Mucosa of descending colon (tissue), 3 donors: Measurements from ENCODE around the gene ANXA6. TPM values are rescaled to one million over a fixed set of nuclear protein-coding genes. Genes with fewer than 3 reads are reported as not detected.
A peak's percentile ranks its signal among the peaks of the same experiment; 100 is the strongest.
"Not testable (repeated sequence)": the region's sequence is repeated elsewhere in the genome, so short reads cannot be mapped to it uniquely, and the experiment has no call there.

ENCODE experiments used
- ATAC-seq: fragments of 200-7000 bp; cut with Tn5 transposase; one replicate; pipeline ENCODE4 v1.9.1; 2020; ENCODE audit warnings: mild to moderate bottlenecking, moderate library complexity
- DNase-seq, 3 donors: peaks; one replicate each; pipeline ENCODE4 v3.0.0-alpha.2; 2020
- H3K36me3 ChIP-seq: fragments of 200-600 bp; one replicate; pipeline ENCODE4 v1.8.0; 2021; ENCODE audit warnings: low read depth, mild to moderate bottlenecking
- H3K4me1 ChIP-seq: fragments of 200-600 bp; one replicate; pipeline ENCODE4 v1.8.0; 2021; ENCODE audit warnings: low read depth, mild to moderate bottlenecking
- H3K4me3 ChIP-seq: fragments of 200-600 bp; one replicate; pipeline ENCODE4 v1.8.0; 2021; ENCODE audit warnings: mild to moderate bottlenecking
- H3K9me3 ChIP-seq: fragments of 200-600 bp; one replicate; pipeline ENCODE4 v1.8.0; 2021; ENCODE audit warnings: mild to moderate bottlenecking
- intact Hi-C, 2 donors: fragments of 100-400 bp; cut with DNase I in 1 of 2; cut with micrococcal nuclease in 1 of 2; formaldehyde crosslinking; loops; one replicate each; pipeline versions ENCODE4 v1.11.0 to v1.11.1; 2022; cut with DNase I, micrococcal nuclease
- total RNA-seq, 3 donors: library from RNA; stranded (reverse); fragmentation: NEBNext Ultra II Directional in 2 of 3; extraction: Animal tissue kit (Norgen Biotek cat#: 25700) in 2 of 3; gene quantifications; one replicate each; pipeline versions ENCODE4 v1.2.1 to v1.2.4, GENCODE V29; 2021 to 2023
- TF ChIP-seq, protein P1 (sequence below): fragments of 200-600 bp; IDR thresholded peaks from one replicate; pipeline ENCODE4 v1.8.0; 2022; ENCODE audit warnings: antibody characterized with exemption, mild to moderate bottlenecking
- donor health status: DM: no; HTN: no; CAD: no; lungs with moderate emphysema.
- donor health status: DM: no; HTN: no; CAD: no.
- donor health status: DM: no; HTN: yes; CAD: no.

ANXA6 gene
- total RNA-seq, 3 donors from 2014 or later = 21.4 to 180 (median 68.0) TPM

DNA sequence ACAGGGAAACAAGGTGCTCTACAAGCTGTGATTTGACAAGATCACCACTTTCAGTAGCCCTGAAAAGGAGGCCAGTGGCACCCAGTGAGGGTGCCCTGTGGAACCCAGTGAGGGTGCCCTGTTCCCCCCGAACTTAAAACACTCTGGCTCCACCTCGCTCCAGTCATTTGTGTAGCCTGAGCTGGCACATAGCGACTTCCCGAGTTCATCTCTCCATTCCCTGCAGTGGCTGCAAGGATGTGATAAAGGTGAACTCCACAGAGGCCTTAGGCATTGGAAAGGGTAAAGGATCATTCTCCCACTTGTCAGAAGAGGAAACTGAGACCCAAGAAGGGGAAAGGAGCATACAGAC lies 21.9 kb upstream of the ANXA6 start:
- Histone ChIP-seq H3K36me3 (no peaks in the 10 kb centered on the region), H3K9me3 (no peaks in the 10 kb centered on the region), H3K4me3 (no peak overlapping the region), H3K4me1 (no peaks in the 10 kb centered on the region)
- DNase-seq (no peak), ATAC-seq (no peak)
- intact Hi-C loops = no loop called here
- TF ChIP-seq, protein P1, sequence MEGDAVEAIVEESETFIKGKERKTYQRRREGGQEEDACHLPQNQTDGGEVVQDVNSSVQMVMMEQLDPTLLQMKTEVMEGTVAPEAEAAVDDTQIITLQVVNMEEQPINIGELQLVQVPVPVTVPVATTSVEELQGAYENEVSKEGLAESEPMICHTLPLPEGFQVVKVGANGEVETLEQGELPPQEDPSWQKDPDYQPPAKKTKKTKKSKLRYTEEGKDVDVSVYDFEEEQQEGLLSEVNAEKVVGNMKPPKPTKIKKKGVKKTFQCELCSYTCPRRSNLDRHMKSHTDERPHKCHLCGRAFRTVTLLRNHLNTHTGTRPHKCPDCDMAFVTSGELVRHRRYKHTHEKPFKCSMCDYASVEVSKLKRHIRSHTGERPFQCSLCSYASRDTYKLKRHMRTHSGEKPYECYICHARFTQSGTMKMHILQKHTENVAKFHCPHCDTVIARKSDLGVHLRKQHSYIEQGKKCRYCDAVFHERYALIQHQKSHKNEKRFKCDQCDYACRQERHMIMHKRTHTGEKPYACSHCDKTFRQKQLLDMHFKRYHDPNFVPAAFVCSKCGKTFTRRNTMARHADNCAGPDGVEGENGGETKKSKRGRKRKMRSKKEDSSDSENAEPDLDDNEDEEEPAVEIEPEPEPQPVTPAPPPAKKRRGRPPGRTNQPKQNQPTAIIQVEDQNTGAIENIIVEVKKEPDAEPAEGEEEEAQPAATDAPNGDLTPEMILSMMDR = no peak

DNA sequence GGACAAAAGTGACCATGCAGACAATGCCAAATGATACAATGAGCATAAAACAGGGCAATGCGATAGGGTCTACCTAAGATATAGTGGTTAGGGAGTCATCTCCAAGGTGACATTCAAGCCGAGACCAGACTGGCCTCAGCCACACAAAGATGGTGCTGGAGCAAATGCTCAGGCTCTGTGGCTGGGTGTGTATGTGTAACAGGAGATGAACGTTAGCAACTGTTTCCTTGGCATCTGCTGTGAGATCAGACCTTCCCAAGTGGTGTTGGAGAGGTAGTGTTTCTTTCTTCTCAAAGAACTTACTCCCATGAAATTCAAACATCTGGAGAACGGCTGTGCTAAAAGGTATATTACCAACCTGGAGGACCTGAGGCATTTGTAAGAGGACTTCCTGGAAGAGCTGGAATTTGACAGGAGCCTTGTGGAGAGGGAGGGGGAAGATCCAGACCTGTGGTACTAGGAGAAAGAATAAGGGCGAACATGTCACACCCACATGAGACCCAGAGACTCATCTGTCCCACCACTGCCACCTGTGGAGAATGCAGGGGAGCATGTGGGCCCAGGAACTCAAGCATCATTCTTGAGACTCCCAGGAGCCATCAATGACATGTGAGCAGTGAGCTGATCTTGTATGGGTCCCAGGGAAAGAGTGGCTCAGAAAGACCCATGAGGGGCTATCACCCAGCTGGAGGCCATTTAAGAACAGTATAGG lies 21.4 kb upstream of the ANXA6 start:
- DNase-seq = no peak
- ATAC-seq = no peak

DNA sequence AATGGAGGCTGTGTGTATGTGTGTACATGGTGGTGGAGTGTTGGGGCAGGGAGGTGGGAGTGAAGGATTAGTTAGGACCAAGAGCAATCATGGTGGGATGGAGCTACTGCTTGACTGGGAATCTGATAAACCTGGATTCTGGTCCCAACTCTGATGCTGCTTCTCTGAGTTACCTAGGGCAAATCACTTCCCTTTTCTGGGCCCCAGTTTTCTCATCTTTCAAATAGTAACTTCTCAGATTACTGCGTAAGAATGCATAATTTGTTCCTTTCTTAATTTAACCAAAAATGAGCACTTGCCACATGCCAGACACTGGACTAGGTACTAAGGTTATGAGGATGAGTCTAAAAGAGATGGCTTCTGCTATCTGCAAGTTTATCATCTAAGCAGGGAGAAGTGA lies 20.8 kb upstream of the ANXA6 start:
- H3K4me3 ChIP-seq = no peak overlapping the region
- TF ChIP-seq, protein P1 = no peak
- ATAC-seq = no peak
- H3K4me1 ChIP-seq = no peaks in the 10 kb centered on the region
- no peaks in the 10 kb centered on the region for H3K36me3 ChIP-seq
- no peak for DNase-seq
- intact Hi-C loops = no loop called here
- H3K9me3 ChIP-seq = no peaks in the 10 kb centered on the region

More for the DNA sequence above, 21.4 kb upstream of the ANXA6 start:
- Histone ChIP-seq H3K36me3 (no peaks in the 10 kb centered on the region), H3K4me1 (no peaks in the 10 kb centered on the region), H3K4me3 (no peak overlapping the region), H3K9me3 (no peaks in the 10 kb centered on the region)
- intact Hi-C loops = no loop called here
- TF ChIP-seq, protein P1 = no peak

DNA sequence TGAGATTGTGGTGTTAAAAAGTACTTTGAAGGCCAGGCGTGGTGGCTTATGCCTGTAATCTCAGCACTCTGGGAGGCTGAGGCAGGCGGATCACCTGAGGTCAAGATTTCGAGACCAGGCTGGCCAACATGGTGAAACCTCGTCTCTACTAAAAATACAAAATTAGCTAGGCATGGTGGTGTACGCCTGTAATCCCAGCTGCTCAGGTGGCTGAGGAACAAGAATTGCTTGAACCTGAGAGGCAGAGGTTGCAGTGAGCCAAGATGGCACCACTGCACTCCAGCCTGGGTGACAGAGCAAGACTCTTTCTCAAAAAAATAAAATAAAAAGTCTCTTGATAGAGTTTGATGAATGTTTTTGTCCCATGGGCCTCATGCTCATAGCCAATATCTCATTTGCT lies 18.7 kb upstream of the ANXA6 start:
- H3K9me3 ChIP-seq, H3K4me3 ChIP-seq, ATAC-seq, DNase-seq, intact Hi-C loops, H3K36me3 ChIP-seq, H3K4me1 ChIP-seq: not testable (repeated sequence)

DNA sequence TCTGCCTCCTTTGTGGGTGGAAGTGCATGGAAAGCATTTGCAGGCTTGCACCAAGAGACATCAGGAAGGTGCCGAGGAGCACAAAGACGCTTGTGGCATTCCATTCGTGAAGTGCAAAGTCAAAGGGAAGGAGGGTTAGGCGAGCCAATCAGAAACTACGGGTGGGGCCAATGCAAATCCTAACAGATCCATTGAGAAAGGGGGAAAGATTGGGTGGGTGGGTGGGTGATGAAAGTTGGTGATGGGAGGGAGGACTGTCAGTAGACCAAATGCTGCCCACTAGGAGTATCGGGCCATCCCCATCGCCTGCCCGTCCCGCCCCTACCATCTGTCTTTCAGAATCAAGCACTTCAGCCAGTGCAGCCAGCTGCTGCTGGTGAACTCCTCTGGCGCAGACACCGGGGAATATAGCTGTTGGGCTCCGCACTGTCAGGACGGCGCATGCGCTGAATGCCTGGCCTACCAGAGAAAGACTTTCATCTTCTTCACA lies 17.1 kb upstream of the ANXA6 start:
- DNase-seq (no peak), ATAC-seq (peak; percentile 14)
- H3K36me3 ChIP-seq = no peaks in the 10 kb centered on the region
- TF ChIP-seq, protein P1 = no peak
- H3K4me1 ChIP-seq = no peaks in the 10 kb centered on the region
- intact Hi-C loops = no loop called here
- H3K4me3 ChIP-seq = no peak overlapping the region
- H3K9me3 ChIP-seq = no peaks in the 10 kb centered on the region

DNA sequence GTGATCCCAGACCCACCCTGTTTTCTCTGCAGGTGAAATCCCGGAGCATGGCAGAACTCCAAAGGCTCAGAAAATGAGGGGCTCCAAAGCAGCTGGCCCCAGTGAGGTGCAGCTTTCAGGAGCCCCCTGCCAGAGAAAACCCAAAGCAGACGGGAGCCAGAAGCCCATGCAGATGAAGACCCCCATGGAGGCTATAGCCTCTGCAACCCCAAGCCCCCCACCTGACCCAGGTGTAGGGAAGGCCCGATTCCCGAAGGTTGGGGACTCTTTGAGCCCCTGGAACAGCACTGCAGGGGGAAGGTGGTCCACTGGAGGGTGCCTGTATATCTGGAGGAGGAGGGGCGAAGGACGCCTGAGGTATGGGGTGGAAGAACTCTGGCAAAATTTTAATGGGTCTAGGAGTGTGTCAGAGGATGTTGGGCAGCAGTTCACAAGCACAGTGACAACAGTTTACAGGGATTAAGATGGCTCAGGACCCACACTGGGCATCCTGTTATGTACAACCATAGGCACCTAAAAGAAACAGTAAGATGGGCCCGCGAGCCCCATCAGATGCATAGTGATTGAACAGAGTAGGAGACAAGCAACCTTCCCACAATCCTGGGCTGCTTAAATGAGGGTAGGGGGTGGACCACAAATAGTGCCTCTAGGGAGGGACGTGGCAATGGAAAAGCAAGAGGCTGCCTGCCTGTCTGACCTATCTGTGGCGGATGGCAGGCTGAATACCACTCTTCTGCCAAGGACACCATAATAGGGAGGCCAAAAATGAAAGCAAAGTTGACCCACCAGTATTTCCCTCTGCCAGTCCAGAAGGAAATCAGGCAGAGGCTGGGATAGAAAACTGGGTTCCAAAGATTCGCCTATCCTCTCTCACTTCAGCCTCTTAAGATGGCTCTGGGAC lies 16.4 kb upstream of the ANXA6 start:
- Histone ChIP-seq H3K4me1 (no peaks in the 10 kb centered on the region), H3K4me3 (no peak overlapping the region), H3K36me3 (no peaks in the 10 kb centered on the region), H3K9me3 (no peaks in the 10 kb centered on the region)
- intact Hi-C loops = no loop called here
- TF ChIP-seq, protein P1 = no peak
- DNase-seq (no peak), ATAC-seq (no peak)
